IMR-90 (cell line): ENCODE data around the gene PRC1. TPM values are rescaled to one million over a fixed set of nuclear protein-coding genes. Genes with fewer than 3 reads are reported as not detected.
A peak's percentile ranks its signal among the peaks of the same experiment; 100 is the strongest.

ENCODE experiments used
- ATAC-seq: fragments of 200-7000 bp; cut with Tn5 transposase; 2 replicates; pipeline ENCODE4 v1.9.1; 2020; ENCODE audit warnings: low read depth, mild to moderate bottlenecking, moderate library complexity
- BruUV-seq: library from RNA; stranded (reverse); fragments of 400-500 nt; replicated peaks from 2 replicates; lab custom pipeline; 2021; lab: Mats Ljungman, UMichigan
- CTCF ChIA-PET: fragments of 300-600 bp; formaldehyde crosslinking; extraction: SDS; loops from one replicate; lab custom pipeline; 2021; ENCODE audit warnings: antibody characterized with exemption; lab: Yijun Ruan, JAX
- POLR2A ChIA-PET: fragments of 300-600 bp; sonication (Branson Sonifier 250); formaldehyde crosslinking; loops from one replicate; lab custom pipeline; 2022; ENCODE audit warnings: antibody characterized with exemption; ENCODE audit not compliant: unreplicated experiment; lab: Charles Lee
- DNase-seq: peaks from one replicate; pipeline ENCODE4 v3.0.0; 2013
- H2AFZ ChIP-seq: replicated peaks from 2 replicates; pipeline ENCODE3; 2013; ENCODE audit warnings: low read length, mild to moderate bottlenecking; ENCODE audit not compliant: poor library complexity
- H2AK5ac ChIP-seq: 2 replicates; pipeline ENCODE4 v1.6.1; 2013; ENCODE audit warnings: low read depth, low read length, inconsistent platforms
- H2AK9ac ChIP-seq: replicated peaks from 2 replicates; pipeline ENCODE3; 2013; ENCODE audit warnings: mild to moderate bottlenecking, low read depth, low read length, moderate library complexity; ENCODE audit not compliant: poor library complexity
- H2BK120ac ChIP-seq: 2 replicates; pipeline ENCODE4 v1.6.1; 2013; ENCODE audit warnings: low read depth, low read length, inconsistent platforms
- H2BK15ac ChIP-seq: 3 replicates; pipeline ENCODE4 v1.6.1; 2013; ENCODE audit warnings: low read depth, low read length, inconsistent platforms
- H2BK20ac ChIP-seq: 2 replicates; pipeline ENCODE4 v1.6.1; 2013; ENCODE audit warnings: low read depth, mild to moderate bottlenecking, inconsistent platforms, low read length, moderate library complexity
- H2BK5ac ChIP-seq: 2 replicates; pipeline ENCODE4 v1.6.1; 2013; ENCODE audit warnings: mild to moderate bottlenecking, low read depth, low read length, inconsistent platforms; ENCODE audit not compliant: poor library complexity, severe bottlenecking
- H3K14ac ChIP-seq: replicated peaks from 2 replicates; pipeline ENCODE4 v1.6.1; 2013; ENCODE audit warnings: low read depth, low read length, inconsistent platforms
- H3K18ac ChIP-seq: 2 replicates; pipeline ENCODE4 v1.6.1; 2013; ENCODE audit warnings: low read depth, low read length, control low read depth
- H3K23ac ChIP-seq: 2 replicates; pipeline ENCODE4 v1.6.1; 2013; ENCODE audit warnings: low read depth, low read length, inconsistent platforms
- H3K27ac ChIP-seq: 2 replicates; pipeline ENCODE4 v1.5.1; 2013; ENCODE audit warnings: mild to moderate bottlenecking, control low read depth, low read length; ENCODE audit not compliant: insufficient read depth
- H3K27me3 ChIP-seq: 2 replicates; pipeline ENCODE4 v1.6.1; 2013; ENCODE audit warnings: low read length; ENCODE audit not compliant: control insufficient read depth, insufficient read depth
- H3K36me3 ChIP-seq: 2 replicates; pipeline ENCODE4 v1.6.1; 2013; ENCODE audit warnings: low read length, mixed read lengths; ENCODE audit not compliant: control insufficient read depth, insufficient read depth
- H3K4ac ChIP-seq: 2 replicates; pipeline ENCODE4 v1.6.1; 2013; ENCODE audit warnings: low read depth, low read length, inconsistent platforms
- H3K4me1 ChIP-seq: 2 replicates; pipeline ENCODE4 v1.6.1; 2013; ENCODE audit warnings: low read length, mixed read lengths; ENCODE audit not compliant: control insufficient read depth, insufficient read depth
- H3K4me2 ChIP-seq: 2 replicates; pipeline ENCODE4 v1.6.1; 2013; ENCODE audit warnings: low read depth, mild to moderate bottlenecking, control low read depth, low read length, moderate library complexity
- H3K4me3 ChIP-seq: 2 replicates; pipeline ENCODE4 v1.5.1; 2013; ENCODE audit warnings: low read depth, mild to moderate bottlenecking, control low read depth, low read length, moderate library complexity; ENCODE audit not compliant: insufficient read depth
- H3K56ac ChIP-seq: 2 replicates; pipeline ENCODE4 v1.6.1; 2013; ENCODE audit warnings: low read length, inconsistent platforms; ENCODE audit not compliant: insufficient read depth; ENCODE audit errors: extremely low read depth
- H3K79me1 ChIP-seq, 2 experiments: 2 replicates each; pipeline ENCODE4 v1.6.1; 2013; ENCODE audit warnings: low read length in 2 of 2, inconsistent platforms in 1 of 2, low read depth in 1 of 2
- H3K9ac ChIP-seq: 2 replicates; pipeline ENCODE4 v1.6.1; 2013; ENCODE audit warnings: low read depth, low read length, control low read depth
- H3K9me1 ChIP-seq: 2 replicates; pipeline ENCODE4 v1.6.1; 2013; ENCODE audit warnings: low read length, inconsistent platforms; ENCODE audit not compliant: insufficient read depth
- H3K9me3 ChIP-seq: 2 replicates; pipeline ENCODE4 v1.6.1; 2013; ENCODE audit warnings: low read length; ENCODE audit not compliant: control insufficient read depth, insufficient read depth
- H4K20me1 ChIP-seq: 2 replicates; pipeline ENCODE4 v1.6.1; 2013; ENCODE audit warnings: low read length, inconsistent platforms; ENCODE audit not compliant: insufficient read depth
- H4K5ac ChIP-seq: 2 replicates; pipeline ENCODE4 v1.6.1; 2013; ENCODE audit warnings: mild to moderate bottlenecking, low read depth, low read length, control low read depth
- H4K8ac ChIP-seq, 2 experiments: 2 replicates each; pipeline ENCODE4 v1.6.1; 2013; ENCODE audit warnings: low read depth in 2 of 2, low read length in 2 of 2, control low read depth in 1 of 2, inconsistent platforms in 1 of 2
- H4K91ac ChIP-seq: 2 replicates; pipeline ENCODE4 v1.6.1; 2013; ENCODE audit warnings: low read depth, low read length, inconsistent platforms; ENCODE audit not compliant: insufficient read depth
- BHLHE40 ChIP-seq: fragments of 150-350 bp; IDR thresholded peaks from 2 replicates; pipeline ENCODE4 v1.6.1; 2016; ENCODE audit warnings: mild to moderate bottlenecking, low read depth, low read length
- CEBPB ChIP-seq: IDR thresholded peaks from 2 replicates; pipeline ENCODE4 v1.6.1; 2012; ENCODE audit warnings: low read depth, low read length, improper control_type of control experiment
- CHD1 ChIP-seq: IDR thresholded peaks from 2 replicates; pipeline ENCODE4 v1.6.1; 2012; ENCODE audit warnings: low read depth, low read length, improper control_type of control experiment
- FOS ChIP-seq: fragments of 150-350 bp; IDR thresholded peaks from 2 replicates; pipeline ENCODE4 v1.6.1; 2016; ENCODE audit warnings: low read depth, low read length
- MAFK ChIP-seq: IDR thresholded peaks from 2 replicates; pipeline ENCODE4 v1.6.1; 2012; ENCODE audit warnings: low read depth, low read length, improper control_type of control experiment
- MAZ ChIP-seq: IDR thresholded peaks from 2 replicates; pipeline ENCODE4 v1.6.1; 2012; ENCODE audit warnings: low read depth, mild to moderate bottlenecking, low read length, improper control_type of control experiment, moderate library complexity, borderline replicate concordance
- MXI1 ChIP-seq: IDR thresholded peaks from 2 replicates; pipeline ENCODE4 v1.6.1; 2012; ENCODE audit warnings: low read depth, mild to moderate bottlenecking, low read length, moderate library complexity, borderline replicate concordance
- NFE2L2 ChIP-seq: fragments of 150-350 bp; IDR thresholded peaks from 2 replicates; pipeline ENCODE4 v1.6.1; 2016; ENCODE audit warnings: low read depth, mild to moderate bottlenecking, low read length
- POLR2A ChIP-seq: IDR thresholded peaks from 2 replicates; pipeline ENCODE4 v1.6.1; 2012; ENCODE audit warnings: mild to moderate bottlenecking, low read depth, low read length
- RAD21 ChIP-seq: IDR thresholded peaks from 2 replicates; pipeline ENCODE4 v1.6.1; 2012; ENCODE audit warnings: low read length, improper control_type of control experiment
- RCOR1 ChIP-seq: IDR thresholded peaks from 2 replicates; pipeline ENCODE4 v1.6.1; 2012; ENCODE audit warnings: mild to moderate bottlenecking, low read length, improper control_type of control experiment; ENCODE audit not compliant: insufficient replicate concordance
- RFX5 ChIP-seq: IDR thresholded peaks from 2 replicates; pipeline ENCODE4 v1.8.0; 2012; ENCODE audit warnings: low read depth, mild to moderate bottlenecking, low read length, moderate library complexity
- SMC3 ChIP-seq: fragments of 150-350 bp; IDR thresholded peaks from 2 replicates; pipeline ENCODE4 v1.6.1; 2016; ENCODE audit warnings: low read depth, mild to moderate bottlenecking, antibody characterized with exemption, low read length, moderate library complexity
- WGBS, 2 experiments: methylation state at CpG; one replicate each; pipeline versions ENCODE4 v1.1.5 to v1.1.7; 2013; ENCODE audit warnings: missing lambda C conversion rate in 2 of 2; ENCODE audit not compliant: insufficient read length in 1 of 2; ENCODE audit errors: extremely low coverage in 2 of 2; 5-methylcytosine and 5-hydroxymethylcytosine counted together
- dilution Hi-C: fragments of 300-500 bp; cut with HindIII; formaldehyde crosslinking; loops from one replicate; pipeline ENCODE4 v1.14.3; 2018; ENCODE audit warnings: low sequenced_read_pairs; ENCODE audit not compliant: unreplicated experiment
- in situ Hi-C: fragments of 300-500 bp; cut with MboI; formaldehyde crosslinking; loops from 3 replicates; pipeline ENCODE4 v1.14.3; 2019; ENCODE audit warnings: low sequenced_read_pairs, inconsistent platforms, mixed read lengths
- intact Hi-C: fragments of 100-400 bp; cut with micrococcal nuclease; formaldehyde crosslinking; loops from 2 replicates; pipeline ENCODE4 v1.10.0; 2022
- polyA plus RNA-seq, 3 experiments: library from polyadenylated mRNA; depleted of rRNA; stranded (reverse); fragments of >200 nt; gene quantifications; 2 replicates each; pipeline ENCODE4 v1.2.3, GENCODE V29; 2012; ENCODE audit warnings: low replicate concordance in 1 of 3
- total RNA-seq: library from RNA; depleted of rRNA; stranded (reverse); fragments of >200 nt; gene quantifications from 2 replicates; pipeline ENCODE4 v1.2.3, GENCODE V29; 2012
- TF ChIP-seq, protein P1 (sequence below): conservative IDR thresholded peaks from 2 replicates; pipeline ENCODE4 v1.5.1; 2012; ENCODE audit warnings: mild to moderate bottlenecking, low read depth, low read length, improper control_type of control experiment
- TF ChIP-seq, protein P2 (sequence below): fragments of 150-350 bp; IDR thresholded peaks from 2 replicates; pipeline ENCODE4 v1.6.1; 2017; ENCODE audit warnings: mild to moderate bottlenecking, antibody characterized with exemption, low read length, low read depth

The PRC1 gene
- total and polyA plus RNA-seq, 2 of the 4 experiments (the other 2 are of a cell fraction): 131 to 148 TPM

DNA sequence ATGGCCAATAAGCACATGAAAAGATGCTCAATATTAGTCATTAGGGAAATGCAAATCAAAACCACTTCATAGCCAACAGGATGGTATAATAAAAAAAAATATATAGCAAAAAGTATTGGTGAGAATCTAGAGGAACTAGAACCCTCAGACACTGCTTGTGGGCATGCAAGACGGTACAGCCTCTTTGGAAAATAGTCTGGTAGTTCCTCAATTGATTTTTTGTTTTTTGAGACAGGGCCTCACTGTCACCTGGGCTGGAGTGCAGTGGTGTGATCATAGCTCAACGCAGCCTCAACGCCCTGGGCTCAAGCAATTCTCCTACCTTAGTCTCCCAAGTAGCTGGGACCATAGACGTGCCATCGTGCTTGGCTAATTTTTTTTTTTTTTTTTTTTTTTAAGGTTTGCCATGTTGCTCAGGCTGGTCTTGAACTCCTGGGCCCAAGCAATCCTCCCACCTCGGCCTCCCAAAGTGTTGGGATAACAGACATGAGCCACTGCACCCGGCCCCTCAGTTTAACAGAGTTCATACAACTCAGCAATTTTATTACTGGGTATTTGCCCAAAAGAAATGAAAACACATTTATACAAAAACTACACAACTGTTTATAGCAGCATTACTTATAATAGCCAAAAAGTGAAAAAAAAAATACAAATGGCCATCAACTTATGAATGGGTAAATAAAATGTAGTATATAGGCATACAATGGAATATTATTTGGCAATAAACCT, 5.1 kb downstream of the PRC1 start:
- H2BK15ac ChIP-seq: no peak overlapping the region
- intact Hi-C loops: no loop called here
- H3K14ac ChIP-seq: no peak overlapping the region
- no peak overlapping the region for H2BK5ac ChIP-seq
- H3K56ac ChIP-seq: no peak overlapping the region
- H3K9me3 ChIP-seq: no peaks in the 10 kb centered on the region
- no peaks in the 10 kb centered on the region for H3K27me3 ChIP-seq
- no peak overlapping the region for H3K4me3 ChIP-seq
- H2AK9ac ChIP-seq: peak overlapping the region; percentile 86
- in situ Hi-C loops: loop anchor here (25.0 kb wide), 2 partner anchors 1823 to 1998 kb away; no protein-coding TSS in a partner anchor
- no peaks in the 10 kb centered on the region for H3K36me3 ChIP-seq
- no peak overlapping the region for H2BK20ac ChIP-seq
- DNase-seq (no peak), ATAC-seq (no peak)
- H2BK120ac ChIP-seq: no peak overlapping the region
- WGBS, 2 experiments: 100% methylated on average over 1 of the region's 7 CpGs; no CpG with 5 or more reads in 1 of the 2 experiments
- dilution Hi-C loops: no loop called here
- 0 out of 2 replicates have a peak overlapping the region, but pooled peaks have one; percentile 31 for H3K23ac ChIP-seq
- no peak overlapping the region for H3K4me2 ChIP-seq
- no peak overlapping the region for H4K5ac ChIP-seq
- no peak overlapping the region for H3K18ac ChIP-seq
- peak overlapping the region; percentile 51; the same call in 1 of the 2 replicates for H3K4ac ChIP-seq
- no peak overlapping the region for H2AFZ ChIP-seq
- BruUV-seq: no TSS peak
- peaks cover 6 to 23% of the 10 kb centered on the region in 2 experiments for H3K79me1 ChIP-seq
- H3K27ac ChIP-seq: no peak overlapping the region
- H4K91ac ChIP-seq: no peak overlapping the region
- H3K4me1 ChIP-seq: peaks cover 6% of the 10 kb centered on the region
- ChIA-PET POLR2A (no interaction called here), CTCF (no interaction called here)
- no peak overlapping the region for H3K9ac ChIP-seq
- peaks cover 3% of the 10 kb centered on the region; the same call in 1 of the 2 replicates for H3K9me1 ChIP-seq
- H4K8ac ChIP-seq: peak overlapping the region; percentile 9 to 67; a peak in 3 of 4 replicates
- peaks cover 5% of the 10 kb centered on the region; the same call in 1 of the 2 replicates for H4K20me1 ChIP-seq
- H2AK5ac ChIP-seq: no peak overlapping the region
- TF ChIP-seq BHLHE40 (no peak), RAD21 (no peak), NFE2L2 (no peak), SMC3 (no peak), FOS (no peak), MAZ (no peak), MXI1 (no peak), RCOR1 (no peak), MAFK (no peak), RFX5 (no peak), CEBPB (no peak), POLR2A (no peak), CHD1 (no peak)
- TF ChIP-seq, protein P1, sequence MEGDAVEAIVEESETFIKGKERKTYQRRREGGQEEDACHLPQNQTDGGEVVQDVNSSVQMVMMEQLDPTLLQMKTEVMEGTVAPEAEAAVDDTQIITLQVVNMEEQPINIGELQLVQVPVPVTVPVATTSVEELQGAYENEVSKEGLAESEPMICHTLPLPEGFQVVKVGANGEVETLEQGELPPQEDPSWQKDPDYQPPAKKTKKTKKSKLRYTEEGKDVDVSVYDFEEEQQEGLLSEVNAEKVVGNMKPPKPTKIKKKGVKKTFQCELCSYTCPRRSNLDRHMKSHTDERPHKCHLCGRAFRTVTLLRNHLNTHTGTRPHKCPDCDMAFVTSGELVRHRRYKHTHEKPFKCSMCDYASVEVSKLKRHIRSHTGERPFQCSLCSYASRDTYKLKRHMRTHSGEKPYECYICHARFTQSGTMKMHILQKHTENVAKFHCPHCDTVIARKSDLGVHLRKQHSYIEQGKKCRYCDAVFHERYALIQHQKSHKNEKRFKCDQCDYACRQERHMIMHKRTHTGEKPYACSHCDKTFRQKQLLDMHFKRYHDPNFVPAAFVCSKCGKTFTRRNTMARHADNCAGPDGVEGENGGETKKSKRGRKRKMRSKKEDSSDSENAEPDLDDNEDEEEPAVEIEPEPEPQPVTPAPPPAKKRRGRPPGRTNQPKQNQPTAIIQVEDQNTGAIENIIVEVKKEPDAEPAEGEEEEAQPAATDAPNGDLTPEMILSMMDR: no peak
- TF ChIP-seq, protein P2, sequence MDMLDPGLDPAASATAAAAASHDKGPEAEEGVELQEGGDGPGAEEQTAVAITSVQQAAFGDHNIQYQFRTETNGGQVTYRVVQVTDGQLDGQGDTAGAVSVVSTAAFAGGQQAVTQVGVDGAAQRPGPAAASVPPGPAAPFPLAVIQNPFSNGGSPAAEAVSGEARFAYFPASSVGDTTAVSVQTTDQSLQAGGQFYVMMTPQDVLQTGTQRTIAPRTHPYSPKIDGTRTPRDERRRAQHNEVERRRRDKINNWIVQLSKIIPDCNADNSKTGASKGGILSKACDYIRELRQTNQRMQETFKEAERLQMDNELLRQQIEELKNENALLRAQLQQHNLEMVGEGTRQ: no peak
